Activated CD8-positive, alpha-beta memory T cell treated with anti-CD3 and anti-CD28 coated beads for 24 hours (primary cell): Measurements from ENCODE around the gene SYT2.

Source experiments
- DNase-seq: peaks from one replicate; pipeline ENCODE4 v3.0.0-alpha.2; 2020

Gene SYT2

GRCh38 chr1:202703191-202703590 is 7.1 kb downstream of the SYT2 start:
- DNase-seq = no peak

- DNase-seq = no peak
Measured at GRCh38 chr1:202702088-202702487, 8.2 kb downstream of the SYT2 start.

- no peak for DNase-seq
Measured at GRCh38 chr1:202701200-202701599, 9.1 kb downstream of the SYT2 start.

- DNase-seq = no peak
Measured at GRCh38 chr1:202700061-202700460, 10.2 kb downstream of the SYT2 start.

GRCh38 chr1:202698276-202698675 is 12.0 kb downstream of the SYT2 start:
- DNase-seq = no peak

GRCh38 chr1:202697038-202697437 is 13.2 kb downstream of the SYT2 start:
- no peak for DNase-seq

- DNase-seq = no peak
Measured at GRCh38 chr1:202694314-202694713, 15.9 kb downstream of the SYT2 start.

- DNase-seq = peak; percentile 73
Measured at GRCh38 chr1:202692959-202693555, 17.2 kb downstream of the SYT2 start.

- no peak for DNase-seq
Measured at GRCh38 chr1:202691816-202692215, 18.4 kb downstream of the SYT2 start.

GRCh38 chr1:202689493-202690342 is 20.5 kb downstream of the SYT2 start:
- no peak for DNase-seq

- DNase-seq = no peak
Measured at GRCh38 chr1:202689082-202689481, 21.2 kb downstream of the SYT2 start.

- DNase-seq = no peak
Measured at GRCh38 chr1:202688401-202688800, 21.9 kb downstream of the SYT2 start.

GRCh38 chr1:202687798-202688197 is 22.5 kb downstream of the SYT2 start:
- no peak for DNase-seq

- no peak for DNase-seq
Measured at GRCh38 chr1:202687370-202687769, 22.9 kb downstream of the SYT2 start.

- no peak for DNase-seq
Measured at GRCh38 chr1:202685641-202686040, 24.6 kb downstream of the SYT2 start.

- no peak for DNase-seq
Measured at GRCh38 chr1:202684716-202685115, 25.5 kb downstream of the SYT2 start.

- no peak for DNase-seq
Measured at GRCh38 chr1:202683029-202683428, 27.2 kb downstream of the SYT2 start.

GRCh38 chr1:202682477-202682876 is 27.8 kb downstream of the SYT2 start:
- DNase-seq = no peak

GRCh38 chr1:202681736-202682420 is 28.4 kb downstream of the SYT2 start:
- DNase-seq = no peak

- no peak for DNase-seq
Measured at GRCh38 chr1:202680586-202681352, 29.5 kb downstream of the SYT2 start.

- no peak for DNase-seq
Measured at GRCh38 chr1:202679406-202680177, 30.7 kb downstream of the SYT2 start.

GRCh38 chr1:202677433-202677832 is 32.8 kb downstream of the SYT2 start:
- no peak for DNase-seq
